ENCODE measurements around the gene CPNE1. TPM values are rescaled to one million over a fixed set of nuclear protein-coding genes. Genes with fewer than 3 reads are reported as not detected.
A peak's percentile ranks its signal among the peaks of the same experiment; 100 is the strongest.

CPNE1 gene
- total RNA-seq, 2 experiments from 2014 or later = 242 to 253 TPM

DNA sequence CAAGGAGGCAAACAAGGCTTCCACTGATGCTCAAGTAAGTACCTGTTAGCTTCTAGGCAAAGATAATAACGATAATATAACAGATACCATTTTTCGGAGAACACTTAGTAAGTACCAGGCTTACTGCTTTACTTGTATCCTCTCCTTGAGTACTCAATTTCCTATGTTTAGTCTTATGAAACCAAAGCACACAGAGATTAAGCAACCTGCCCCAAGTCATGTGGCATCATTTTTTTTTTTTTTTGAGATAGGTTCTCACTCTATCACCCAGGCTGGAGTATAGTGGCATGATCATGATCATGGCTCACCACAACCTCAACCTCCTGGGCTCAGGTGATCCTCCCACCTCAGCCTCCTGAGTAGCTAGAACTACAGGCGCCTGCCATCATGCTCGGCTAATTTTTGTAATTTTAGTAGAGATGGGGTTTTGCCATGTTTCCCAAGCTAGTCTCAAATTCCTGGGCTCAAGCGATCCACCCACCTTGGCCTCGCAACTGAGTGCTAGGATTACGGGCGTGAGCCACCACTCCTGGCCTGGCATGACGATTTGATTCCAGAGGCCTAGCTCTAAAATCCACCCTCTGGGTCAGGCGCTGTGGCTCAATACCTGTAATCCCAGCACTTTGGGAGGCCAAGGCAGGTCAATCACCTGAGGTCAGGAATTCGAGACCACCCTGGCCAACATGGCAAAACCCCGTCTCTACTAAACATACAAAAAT is 35.1 kb downstream of the CPNE1 start:
- CTCF ChIA-PET = interaction anchor here (1.1 kb wide), 1 partner anchor 24 kb away, joined by 3 read pairs; no protein-coding TSS in a partner anchor
- Mint-ChIP-seq H3K9me3 (no peaks in the 10 kb centered on the region), H3K27ac (no peak overlapping the region), H3K36me3 (peaks cover 28% of the 10 kb centered on the region), H3K4me1 (ENCODE audit: low read depth) (no peaks in the 10 kb centered on the region), H3K27me3 (no peaks in the 10 kb centered on the region), H3K4me3 (no peak overlapping the region)
- POLR2A ChIA-PET = no interaction called here
- no peak for DNase-seq
- intact Hi-C loops (cut with micrococcal nuclease) = no loop called here

- DNase-seq = no peak
- peaks cover 28% of the 10 kb centered on the region for H3K36me3 Mint-ChIP-seq
- H3K27me3 Mint-ChIP-seq = no peaks in the 10 kb centered on the region
- POLR2A ChIA-PET = interaction anchor here (0.6 kb wide), 1 partner anchor 70 kb away, joined by 3 read pairs; no protein-coding TSS in a partner anchor
- CTCF ChIA-PET = no interaction called here
- no peaks in the 10 kb centered on the region for H3K9me3 Mint-ChIP-seq
- no peaks in the 10 kb centered on the region for H3K4me1 Mint-ChIP-seq (ENCODE audit: low read depth)
- no peak overlapping the region for H3K27ac Mint-ChIP-seq
- intact Hi-C loops (cut with micrococcal nuclease) = no loop called here
- no peak overlapping the region for H3K4me3 Mint-ChIP-seq
Observed at GRCh38 chr20:35627121-35627520, 37.6 kb downstream of the CPNE1 start.

GRCh38 chr20:35626386-35627001 is 38.2 kb downstream of the CPNE1 start:
- no peak for DNase-seq
- intact Hi-C loops (cut with micrococcal nuclease) = no loop called here
- Mint-ChIP-seq H3K36me3 (peaks cover 29% of the 10 kb centered on the region), H3K27me3 (no peaks in the 10 kb centered on the region), H3K4me1 (ENCODE audit: low read depth) (peaks cover under 1% of the 10 kb centered on the region), H3K9me3 (no peaks in the 10 kb centered on the region), H3K27ac (peak overlapping the region; percentile 49), H3K4me3 (no peak overlapping the region)
- ChIA-PET POLR2A (interaction anchor here (0.6 kb wide), 1 partner anchor 71 kb away, joined by 3 read pairs; no protein-coding TSS in a partner anchor), CTCF (no interaction called here)

DNA sequence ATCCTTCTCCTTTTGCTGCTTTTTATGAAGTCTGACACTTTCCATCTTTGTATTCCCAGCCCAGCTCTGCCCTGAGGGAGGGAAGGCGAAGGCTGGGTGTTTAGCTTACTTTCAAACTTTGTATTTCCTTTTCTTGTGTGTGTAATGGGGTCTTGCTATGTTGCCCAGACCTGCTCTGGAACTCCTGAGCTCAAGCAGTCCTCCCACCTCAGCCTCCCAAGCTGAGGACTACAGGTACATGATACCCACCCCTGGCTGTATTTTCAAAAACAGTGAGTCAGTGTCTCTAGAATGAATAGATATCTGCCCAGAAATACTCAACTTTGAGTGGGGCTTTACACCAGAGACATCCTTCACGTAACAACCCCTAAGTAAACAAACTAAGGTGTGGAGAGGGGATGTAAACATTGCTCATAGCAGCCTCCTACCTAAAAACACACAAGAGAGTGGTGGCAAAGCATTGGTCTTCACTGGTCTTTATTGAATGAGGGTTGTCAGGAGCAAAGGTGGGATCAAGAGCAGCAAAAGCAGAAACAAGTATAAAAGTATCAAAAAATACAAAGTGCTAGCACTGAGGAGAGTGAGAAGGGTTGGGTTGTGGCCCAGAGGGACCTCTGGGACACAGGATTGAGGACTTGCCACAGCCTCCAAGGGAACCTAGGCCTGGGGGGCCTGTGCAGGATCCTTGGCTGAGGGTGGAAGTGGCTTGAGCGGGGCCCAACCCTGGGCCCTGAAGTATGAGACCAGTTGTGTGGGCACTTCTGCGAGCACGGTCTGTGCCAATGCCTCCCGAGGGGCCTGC is 38.9 kb downstream of the CPNE1 start:
- peaks cover 30% of the 10 kb centered on the region for H3K36me3 Mint-ChIP-seq
- H3K4me3 Mint-ChIP-seq = no peak overlapping the region
- intact Hi-C loops (cut with micrococcal nuclease) = no loop called here
- DNase-seq = no peak
- peaks cover 6% of the 10 kb centered on the region for H3K4me1 Mint-ChIP-seq (ENCODE audit: low read depth)
- ChIA-PET CTCF (no interaction called here), POLR2A (no interaction called here)
- peak overlapping the region; percentile 25 for H3K27ac Mint-ChIP-seq
- no peaks in the 10 kb centered on the region for H3K9me3 Mint-ChIP-seq
- no peaks in the 10 kb centered on the region for H3K27me3 Mint-ChIP-seq

GRCh38 chr20:35621560-35621946 is 43.1 kb downstream of the CPNE1 start:
- H3K4me3 Mint-ChIP-seq = no peak overlapping the region
- peaks cover 12% of the 10 kb centered on the region for H3K36me3 Mint-ChIP-seq
- ChIA-PET CTCF (interaction anchor here (0.9 to 6.8 kb wide), 2 partner anchors 20 to 40 kb away, joined by 3 to 70 read pairs; partner anchors contain the start of genes CPNE1 and RBM12), POLR2A (interaction anchor here (6.8 kb wide), 1 partner anchor 40 kb away, joined by 93 read pairs; the partner anchor contains the start of genes CPNE1 and RBM12)
- no peak for DNase-seq
- peaks cover 39% of the 10 kb centered on the region for H3K4me1 Mint-ChIP-seq (ENCODE audit: low read depth)
- H3K27ac Mint-ChIP-seq = no peak overlapping the region
- H3K27me3 Mint-ChIP-seq = peaks cover 2% of the 10 kb centered on the region
- intact Hi-C loops (cut with micrococcal nuclease) = no loop called here
- no peaks in the 10 kb centered on the region for H3K9me3 Mint-ChIP-seq

DNA sequence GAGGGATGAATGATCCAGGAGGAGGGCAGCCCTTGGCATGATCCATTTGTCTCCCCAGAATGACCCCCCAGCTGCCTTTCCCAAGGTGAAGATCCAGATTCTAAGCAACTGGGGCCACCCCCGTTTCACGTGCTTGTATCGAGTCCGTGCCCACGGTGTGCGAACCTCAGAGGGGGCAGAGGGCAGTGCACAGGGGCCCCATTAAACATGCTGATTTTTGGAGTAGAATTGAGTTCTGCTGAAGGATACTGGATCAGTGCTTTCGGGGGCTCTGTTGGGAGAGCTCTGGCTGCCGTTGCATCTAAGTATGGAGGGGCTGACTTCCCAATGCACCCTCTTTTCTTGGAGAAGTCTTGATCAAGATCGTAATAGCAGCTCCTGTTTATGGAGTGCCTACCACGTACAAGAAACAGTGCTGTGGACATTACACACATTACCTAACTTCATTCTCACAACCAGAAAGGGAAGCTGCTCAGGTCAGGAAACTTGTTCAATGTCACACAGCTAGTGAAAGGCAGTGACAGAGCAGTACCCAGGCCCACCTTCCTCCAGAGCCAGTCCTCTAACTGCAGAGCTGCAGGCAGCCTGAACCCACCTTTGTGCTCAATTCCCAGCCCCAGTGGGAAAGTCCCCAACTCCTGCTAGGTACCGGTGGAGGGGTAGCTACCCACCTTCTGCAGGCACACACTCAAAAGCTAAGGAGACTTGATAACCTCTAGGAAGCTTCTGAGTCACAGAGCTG is 43.7 kb downstream of the CPNE1 start:
- Mint-ChIP-seq H3K27ac (no peak overlapping the region), H3K4me3 (no peak overlapping the region), H3K27me3 (peaks cover 2% of the 10 kb centered on the region), H3K36me3 (peaks cover 9% of the 10 kb centered on the region), H3K4me1 (ENCODE audit: low read depth) (peaks cover 39% of the 10 kb centered on the region), H3K9me3 (no peaks in the 10 kb centered on the region)
- ChIA-PET POLR2A (interaction anchor here (2.7 to 6.8 kb wide), 2 partner anchors 41 to 122 kb away, joined by 16 to 93 read pairs; partner anchors contain the start of genes CPNE1, RBM12 and RBM39), CTCF (interaction anchor here (0.9 to 6.8 kb wide), 2 partner anchors 20 to 41 kb away, joined by 3 to 70 read pairs; partner anchors contain the start of genes CPNE1 and RBM12)
- DNase-seq = no peak
- intact Hi-C loops (cut with micrococcal nuclease) = no loop called here

DNA sequence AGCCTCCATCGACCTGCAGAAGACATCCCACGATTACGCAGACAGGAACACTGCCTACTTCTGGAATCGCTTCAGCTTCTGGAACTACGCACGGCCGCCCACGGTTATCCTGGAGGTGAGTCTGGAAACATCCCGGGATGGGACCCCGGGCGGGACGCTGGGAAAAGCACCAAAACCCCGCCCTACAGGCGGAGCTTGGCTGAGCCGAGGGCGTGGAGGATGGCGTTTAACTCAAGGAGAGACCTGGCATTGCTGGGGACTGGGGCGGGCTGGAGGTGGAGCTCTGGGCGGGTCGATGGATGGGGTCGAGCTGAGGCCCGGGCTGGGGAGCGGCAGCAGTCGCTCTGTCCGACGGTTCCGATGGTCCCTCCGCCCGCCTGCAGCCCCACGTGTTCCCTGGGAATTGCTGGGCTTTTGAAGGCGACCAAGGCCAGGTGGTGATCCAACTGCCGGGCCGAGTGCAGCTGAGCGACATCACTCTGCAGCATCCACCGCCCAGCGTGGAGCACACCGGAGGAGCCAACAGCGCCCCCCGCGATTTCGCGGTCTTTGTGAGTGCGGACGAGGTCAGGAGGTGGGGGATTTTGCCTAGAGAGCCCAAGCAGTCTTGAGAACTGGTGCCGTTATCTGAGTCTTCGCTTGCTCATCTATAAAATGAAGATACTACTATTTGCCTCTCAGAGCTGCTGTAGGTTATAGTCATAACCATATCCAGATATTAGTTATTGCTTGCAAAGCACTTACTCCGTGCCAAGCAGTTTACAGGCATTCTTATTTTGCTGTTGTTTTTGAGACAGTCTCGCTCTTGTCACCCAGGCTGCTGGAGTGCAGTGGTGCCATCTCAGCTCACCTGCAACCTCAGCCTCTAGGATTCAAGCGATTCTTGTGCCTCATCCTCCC is 45.3 kb downstream of the CPNE1 start:
- peak; percentile 94 for DNase-seq
- POLR2A ChIA-PET = interaction anchor here (1.1 to 6.8 kb wide), 4 partner anchors 43 to 334 kb away, joined by 4 to 93 read pairs (median 10); partner anchors contain the start of genes CPNE1, PHF20, RBM12 and RBM39
- Mint-ChIP-seq H3K4me3 (peak overlapping the region; percentile 83), H3K4me1 (ENCODE audit: low read depth) (peaks cover 45% of the 10 kb centered on the region), H3K27me3 (peaks cover 2% of the 10 kb centered on the region), H3K36me3 (peaks cover 2% of the 10 kb centered on the region), H3K27ac (peak overlapping the region; percentile 90), H3K9me3 (no peaks in the 10 kb centered on the region)
- CTCF ChIA-PET = interaction anchor here (0.7 to 6.8 kb wide), 15 partner anchors 8 to 335 kb away, joined by 3 to 70 read pairs (median 4); partner anchors contain the start of genes CPNE1, RBM12, RBM39 and SCAND1
- intact Hi-C loops (cut with micrococcal nuclease) = loop anchor here (1.0 to 10.0 kb wide), 5 partner anchors 41 to 745 kb away; partner anchors contain the start of genes ACSS2, CEP250, GGT7 and RBM39

GRCh38 chr20:35618263-35619131 is 46.2 kb downstream of the CPNE1 start:
- intact Hi-C loops (cut with micrococcal nuclease) = loop anchor here (1.0 to 10.0 kb wide), 5 partner anchors 42 to 744 kb away; partner anchors contain the start of genes ACSS2, CEP250, GGT7 and RBM39
- DNase-seq = peak; percentile 37
- H3K4me1 Mint-ChIP-seq (ENCODE audit: low read depth) = peaks cover 47% of the 10 kb centered on the region
- H3K36me3 Mint-ChIP-seq = peaks cover 2% of the 10 kb centered on the region
- POLR2A ChIA-PET = interaction anchor here (0.6 to 6.8 kb wide), 5 partner anchors 44 to 335 kb away, joined by 3 to 93 read pairs (median 5); partner anchors contain the start of genes CPNE1, PHF20, RBM12 and RBM39
- H3K27ac Mint-ChIP-seq = peak overlapping the region; percentile 59
- peak overlapping the region; percentile 83 for H3K4me3 Mint-ChIP-seq
- CTCF ChIA-PET = interaction anchor here (0.9 to 6.8 kb wide), 12 partner anchors 9 to 336 kb away, joined by 3 to 70 read pairs (median 3); partner anchors contain the start of genes CPNE1, RBM12, RBM39 and SCAND1
- no peaks in the 10 kb centered on the region for H3K9me3 Mint-ChIP-seq
- H3K27me3 Mint-ChIP-seq = peaks cover 2% of the 10 kb centered on the region

GRCh38 chr20:35617397-35618262 is 47.1 kb downstream of the CPNE1 start:
- intact Hi-C loops (cut with micrococcal nuclease) = loop anchor here (2.0 to 10.0 kb wide), 3 partner anchors 163 to 743 kb away; partner anchors contain the start of genes ACSS2, CEP250 and GGT7
- peak; percentile 74 for DNase-seq
- Mint-ChIP-seq H3K36me3 (peaks cover 2% of the 10 kb centered on the region), H3K4me1 (ENCODE audit: low read depth) (peaks cover 47% of the 10 kb centered on the region), H3K27ac (peak overlapping the region; percentile 47), H3K27me3 (peaks cover 2% of the 10 kb centered on the region), H3K9me3 (no peaks in the 10 kb centered on the region), H3K4me3 (peak overlapping the region; percentile 83)
- CTCF ChIA-PET = interaction anchor here (0.9 to 6.8 kb wide), 4 partner anchors 16 to 125 kb away, joined by 4 to 70 read pairs (median 10); partner anchors contain the start of genes CPNE1, RBM12 and RBM39
- POLR2A ChIA-PET = interaction anchor here (0.5 to 6.8 kb wide), 6 partner anchors 13 to 337 kb away, joined by 3 to 93 read pairs (median 8); partner anchors contain the start of genes CPNE1, ERGIC3, RBM12 and RBM39

Measured in activated CD4-positive, alpha-beta memory T cell treated with anti-CD3 and anti-CD28 coated beads for 36 hours (primary cell).